Measurements from ENCODE around the gene LRIG1. TPM values are rescaled to one million over a fixed set of nuclear protein-coding genes. Genes with fewer than 3 reads are reported as not detected.

Gene LRIG1
- total and polyA plus RNA-seq, 5 donors from 2014 or later = 46.7 to 81.3 (median 67.3) TPM

DNA sequence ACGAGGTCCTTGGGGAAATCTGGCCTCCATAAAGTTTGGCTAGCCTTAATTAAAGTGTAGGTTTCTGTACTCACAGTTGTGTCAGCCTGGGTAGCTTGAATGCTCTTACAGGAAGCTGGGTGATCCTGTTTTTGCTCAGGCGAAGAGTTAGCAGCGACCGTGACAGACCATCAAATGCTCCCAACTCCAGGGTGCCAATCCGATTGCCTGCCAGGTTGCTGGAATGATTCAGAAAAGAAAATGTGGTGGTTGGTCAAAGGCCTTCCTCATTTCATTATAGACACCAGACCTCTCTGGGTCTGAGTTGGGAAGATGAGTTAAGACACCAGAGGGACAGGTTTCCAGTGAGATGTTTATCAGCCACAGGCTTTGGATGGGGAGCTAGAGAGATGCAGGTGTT is 86.0 kb downstream of the LRIG1 start:
- Histone ChIP-seq H3K27me3 (ENCODE audit: control insufficient read depth, insufficient read depth, low read length) (no peaks in the 10 kb centered on the region), H3K4me1 (ENCODE audit: control insufficient read depth, insufficient read depth, low read length, poor library complexity, severe bottlenecking) (no peaks in the 10 kb centered on the region), H3K9me3 (ENCODE audit: control insufficient read depth in 2 of 2, low read length in 2 of 2) (no peaks in the 10 kb centered on the region), H3K27ac (ENCODE audit: insufficient read depth, low read length, poor library complexity, severe bottlenecking) (no peak overlapping the region), H3K36me3 (ENCODE audit: control insufficient read depth, insufficient read depth, low read length) (peaks cover 71% of the 10 kb centered on the region), H3K4me3 (ENCODE audit: low read depth, low read length) (no peak overlapping the region)
- Mint-ChIP-seq H3K27me3 (no peaks in the 10 kb centered on the region), H3K9me3 (peaks cover 0 to 2% (median 0%) of the 10 kb centered on the region in 7 donors), H3K4me3 (no peak overlapping the region), H3K4me1 (peaks cover 8 to 23% (median 16%) of the 10 kb centered on the region in 4 donors), H3K36me3 (peaks cover 48% of the 10 kb centered on the region), H3K27ac (peak overlapping the region in 1 of 3 donors; percentile 44)
- no peak for DNase-seq
- no peak for ATAC-seq (ENCODE audit: low read depth in 2 of 2)

DNA sequence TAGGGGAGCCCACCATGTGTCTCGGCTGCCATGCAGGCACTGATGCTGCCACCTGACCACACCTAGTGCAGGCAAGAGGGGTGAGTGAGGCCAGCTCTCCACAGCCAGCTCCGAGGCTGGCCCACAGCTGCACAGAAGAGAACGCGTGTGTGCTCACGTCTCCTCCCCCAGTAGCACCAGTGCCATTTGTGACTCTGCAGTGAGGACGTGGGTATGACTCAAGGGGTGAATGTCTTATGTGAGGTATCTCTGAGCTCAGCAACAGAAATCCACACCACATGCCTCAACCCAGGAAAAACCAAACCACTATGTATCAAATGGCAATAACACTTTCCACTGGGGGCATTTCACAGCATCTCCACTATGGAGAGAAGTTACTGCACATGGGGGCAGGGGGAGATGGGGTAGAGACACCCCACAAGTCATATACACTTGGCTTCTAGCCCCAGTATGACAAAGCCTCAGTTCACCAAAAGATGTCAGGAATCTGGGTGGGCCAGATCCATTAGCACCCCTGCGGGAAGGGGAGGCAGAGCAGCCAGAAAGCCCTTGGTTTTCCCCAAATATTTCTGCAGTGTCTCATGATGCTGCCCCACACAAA is 87.6 kb downstream of the LRIG1 start:
- no peak for ATAC-seq (ENCODE audit: low read depth in 2 of 2)

GRCh38 chr3:66411961-66412887 is 88.6 kb downstream of the LRIG1 start:
- H3K4me1 Mint-ChIP-seq = peaks cover under 1 to 10% (median 3%) of the 10 kb centered on the region in 4 donors
- peaks cover 0 to under 1% (median 0%) of the 10 kb centered on the region in 7 donors for H3K9me3 Mint-ChIP-seq
- peaks cover 43% of the 10 kb centered on the region for H3K36me3 Mint-ChIP-seq
- H3K9me3 ChIP-seq (ENCODE audit: control insufficient read depth in 2 of 2, low read length in 2 of 2) = no peaks in the 10 kb centered on the region
- DNase-seq = no peak
- peak overlapping the region in 1 of 3 donors; percentile 78 for H3K27ac Mint-ChIP-seq
- H3K4me1 ChIP-seq (ENCODE audit: control insufficient read depth, insufficient read depth, low read length, poor library complexity, severe bottlenecking) = no peaks in the 10 kb centered on the region
- peaks cover 88% of the 10 kb centered on the region for H3K36me3 ChIP-seq (ENCODE audit: control insufficient read depth, insufficient read depth, low read length)
- no peaks in the 10 kb centered on the region for H3K27me3 Mint-ChIP-seq
- no peak overlapping the region for H3K27ac ChIP-seq (ENCODE audit: insufficient read depth, low read length, poor library complexity, severe bottlenecking)
- H3K4me3 Mint-ChIP-seq = peak overlapping the region in 1 of 4 donors; percentile 50
- ATAC-seq (ENCODE audit: low read depth in 2 of 2) = no peak
- H3K4me3 ChIP-seq (ENCODE audit: low read depth, low read length) = no peak overlapping the region
- no peaks in the 10 kb centered on the region for H3K27me3 ChIP-seq (ENCODE audit: control insufficient read depth, insufficient read depth, low read length)

More for the DNA sequence above, 87.6 kb downstream of the LRIG1 start:
- no peak for DNase-seq
- Histone ChIP-seq H3K9me3 (ENCODE audit: control insufficient read depth in 2 of 2, low read length in 2 of 2) (no peaks in the 10 kb centered on the region), H3K27me3 (ENCODE audit: control insufficient read depth, insufficient read depth, low read length) (no peaks in the 10 kb centered on the region), H3K27ac (ENCODE audit: insufficient read depth, low read length, poor library complexity, severe bottlenecking) (no peak overlapping the region), H3K36me3 (ENCODE audit: control insufficient read depth, insufficient read depth, low read length) (peaks cover 79% of the 10 kb centered on the region), H3K4me1 (ENCODE audit: control insufficient read depth, insufficient read depth, low read length, poor library complexity, severe bottlenecking) (no peaks in the 10 kb centered on the region), H3K4me3 (ENCODE audit: low read depth, low read length) (no peak overlapping the region)
- H3K9me3 Mint-ChIP-seq = peaks cover 0 to 2% (median 0%) of the 10 kb centered on the region in 7 donors
- H3K27me3 Mint-ChIP-seq = no peaks in the 10 kb centered on the region
- H3K36me3 Mint-ChIP-seq = peaks cover 42% of the 10 kb centered on the region
- peaks cover 6 to 11% (median 8%) of the 10 kb centered on the region in 4 donors for H3K4me1 Mint-ChIP-seq
- H3K4me3 Mint-ChIP-seq = no peak overlapping the region
- H3K27ac Mint-ChIP-seq = peak overlapping the region in 1 of 3 donors; percentile 69

- peaks cover 39% of the 10 kb centered on the region for H3K36me3 Mint-ChIP-seq
- H3K4me1 ChIP-seq (ENCODE audit: control insufficient read depth, insufficient read depth, low read length, poor library complexity, severe bottlenecking) = no peaks in the 10 kb centered on the region
- no peaks in the 10 kb centered on the region for H3K27me3 ChIP-seq (ENCODE audit: control insufficient read depth, insufficient read depth, low read length)
- no peak overlapping the region for H3K4me3 Mint-ChIP-seq
- H3K36me3 ChIP-seq (ENCODE audit: control insufficient read depth, insufficient read depth, low read length) = peaks cover 90% of the 10 kb centered on the region
- no peak for ATAC-seq (ENCODE audit: low read depth in 2 of 2)
- H3K4me3 ChIP-seq (ENCODE audit: low read depth, low read length) = no peak overlapping the region
- no peaks in the 10 kb centered on the region for H3K27me3 Mint-ChIP-seq
- no peaks in the 10 kb centered on the region for H3K9me3 Mint-ChIP-seq
- no peak overlapping the region for H3K27ac ChIP-seq (ENCODE audit: insufficient read depth, low read length, poor library complexity, severe bottlenecking)
- H3K27ac Mint-ChIP-seq = peak overlapping the region in 1 of 3 donors; percentile 78
- H3K9me3 ChIP-seq (ENCODE audit: control insufficient read depth in 2 of 2, low read length in 2 of 2) = no peaks in the 10 kb centered on the region
- DNase-seq = no peak
- peaks cover 0 to 9% (median 2%) of the 10 kb centered on the region in 4 donors for H3K4me1 Mint-ChIP-seq
Observed at GRCh38 chr3:66411474-66411873, 89.3 kb downstream of the LRIG1 start.

DNA sequence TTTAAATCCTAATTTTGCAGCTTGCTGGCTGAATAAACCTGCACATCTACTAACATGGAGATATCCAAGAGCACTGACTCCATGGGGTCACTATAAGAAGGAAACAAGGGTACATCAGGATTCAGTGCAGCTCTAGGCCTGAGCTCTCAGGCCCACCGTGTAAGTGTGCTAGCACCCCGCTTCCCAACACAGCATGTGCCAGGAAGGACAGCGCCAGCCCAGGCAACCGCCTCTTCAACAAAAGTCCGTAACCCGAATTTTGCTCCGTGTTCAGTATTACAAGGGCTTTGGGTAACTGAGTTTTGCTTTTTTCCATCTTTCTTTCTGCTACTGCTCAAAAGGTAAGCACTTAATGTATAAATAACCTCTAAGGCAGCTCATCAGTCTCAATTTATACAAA is 89.8 kb downstream of the LRIG1 start:
- no peak for DNase-seq
- Histone ChIP-seq H3K4me1 (ENCODE audit: control insufficient read depth, insufficient read depth, low read length, poor library complexity, severe bottlenecking) (no peaks in the 10 kb centered on the region), H3K9me3 (ENCODE audit: control insufficient read depth in 2 of 2, low read length in 2 of 2) (no peaks in the 10 kb centered on the region), H3K36me3 (ENCODE audit: control insufficient read depth, insufficient read depth, low read length) (peaks cover 90% of the 10 kb centered on the region), H3K27ac (ENCODE audit: insufficient read depth, low read length, poor library complexity, severe bottlenecking) (no peak overlapping the region), H3K27me3 (ENCODE audit: control insufficient read depth, insufficient read depth, low read length) (no peaks in the 10 kb centered on the region), H3K4me3 (ENCODE audit: low read depth, low read length) (no peak overlapping the region)
- no peak for ATAC-seq (ENCODE audit: low read depth in 2 of 2)
- Mint-ChIP-seq H3K9me3 (no peaks in the 10 kb centered on the region), H3K4me3 (no peak overlapping the region), H3K27ac (peak overlapping the region in 1 of 3 donors; percentile 11), H3K36me3 (peaks cover 34% of the 10 kb centered on the region), H3K4me1 (peaks cover 0 to 9% (median 2%) of the 10 kb centered on the region in 4 donors), H3K27me3 (no peaks in the 10 kb centered on the region)

GRCh38 chr3:66409771-66410754 is 90.8 kb downstream of the LRIG1 start:
- Mint-ChIP-seq H3K4me1 (peaks cover 0 to 9% (median 2%) of the 10 kb centered on the region in 4 donors), H3K27me3 (no peaks in the 10 kb centered on the region), H3K27ac (peak overlapping the region in 2 of 3 donors; percentile 37 to 69), H3K36me3 (peaks cover 32% of the 10 kb centered on the region), H3K4me3 (no peak overlapping the region), H3K9me3 (no peaks in the 10 kb centered on the region)
- Histone ChIP-seq H3K4me3 (ENCODE audit: low read depth, low read length) (no peak overlapping the region), H3K36me3 (ENCODE audit: control insufficient read depth, insufficient read depth, low read length) (peaks cover 90% of the 10 kb centered on the region), H3K27ac (ENCODE audit: insufficient read depth, low read length, poor library complexity, severe bottlenecking) (no peak overlapping the region), H3K4me1 (ENCODE audit: control insufficient read depth, insufficient read depth, low read length, poor library complexity, severe bottlenecking) (no peaks in the 10 kb centered on the region), H3K27me3 (ENCODE audit: control insufficient read depth, insufficient read depth, low read length) (no peaks in the 10 kb centered on the region), H3K9me3 (ENCODE audit: control insufficient read depth in 2 of 2, low read length in 2 of 2) (no peaks in the 10 kb centered on the region)
- ATAC-seq (ENCODE audit: low read depth in 2 of 2) (no peak), DNase-seq (no peak)

DNA sequence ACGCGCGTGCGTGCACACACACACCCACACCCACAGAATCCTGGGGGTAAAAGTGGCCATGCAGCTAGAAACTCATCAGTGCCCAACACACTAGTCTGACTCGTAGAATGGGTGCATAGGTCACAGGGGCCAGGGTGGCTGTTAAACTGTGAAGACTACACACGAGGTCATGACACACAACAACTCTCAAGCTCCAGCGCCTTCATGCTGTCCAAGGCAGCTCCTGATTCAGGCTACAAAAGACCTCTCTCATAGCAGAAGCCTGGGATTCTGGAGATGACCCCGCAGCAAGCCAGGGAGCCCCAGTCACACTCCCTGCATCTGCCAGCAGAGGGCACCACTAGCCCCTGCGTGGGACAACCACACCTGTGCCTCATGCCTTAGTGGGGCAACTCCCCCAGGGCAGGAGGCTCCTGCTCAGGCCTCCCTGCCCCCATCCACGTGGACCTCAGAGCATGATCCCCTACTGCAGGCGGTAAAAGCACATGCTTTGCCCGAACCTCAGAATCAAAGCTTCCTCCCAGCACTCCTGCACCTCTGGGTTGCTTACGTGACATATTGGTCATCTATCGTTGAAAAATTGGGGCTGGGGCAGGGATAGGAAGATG is 93.1 kb downstream of the LRIG1 start:
- no peak overlapping the region for H3K4me3 ChIP-seq (ENCODE audit: low read depth, low read length)
- H3K36me3 ChIP-seq (ENCODE audit: control insufficient read depth, insufficient read depth, low read length) = peaks cover 90% of the 10 kb centered on the region
- DNase-seq (peak; percentile 49 to 73 (median 66)), ATAC-seq (ENCODE audit: low read depth in 2 of 2) (peak; percentile 76 to 88)
- Mint-ChIP-seq H3K36me3 (peaks cover 28% of the 10 kb centered on the region), H3K9me3 (no peaks in the 10 kb centered on the region), H3K27ac (peak overlapping the region in 2 of 3 donors; percentile 36 to 73), H3K27me3 (no peaks in the 10 kb centered on the region), H3K4me3 (no peak overlapping the region), H3K4me1 (peaks cover 0 to 8% (median 5%) of the 10 kb centered on the region in 4 donors)
- no peaks in the 10 kb centered on the region for H3K9me3 ChIP-seq (ENCODE audit: control insufficient read depth in 2 of 2, low read length in 2 of 2)
- no peak overlapping the region for H3K27ac ChIP-seq (ENCODE audit: insufficient read depth, low read length, poor library complexity, severe bottlenecking)
- H3K4me1 ChIP-seq (ENCODE audit: control insufficient read depth, insufficient read depth, low read length, poor library complexity, severe bottlenecking) = no peaks in the 10 kb centered on the region
- H3K27me3 ChIP-seq (ENCODE audit: control insufficient read depth, insufficient read depth, low read length) = no peaks in the 10 kb centered on the region

Measured in CD4-positive, CD25-positive, alpha-beta regulatory T cell (primary cell).